HG03342 (cell line): ENCODE measurements around the gene DAAM2.

ENCODE experiments used
- ATAC-seq: cut with Tn5 transposase; IDR thresholded peaks from one replicate; pipeline ENCODE4 v1.9.1; 2021; ENCODE audit warnings: mild to moderate bottlenecking, moderate library complexity; ENCODE audit not compliant: unreplicated experiment

DAAM2 gene

DNA sequence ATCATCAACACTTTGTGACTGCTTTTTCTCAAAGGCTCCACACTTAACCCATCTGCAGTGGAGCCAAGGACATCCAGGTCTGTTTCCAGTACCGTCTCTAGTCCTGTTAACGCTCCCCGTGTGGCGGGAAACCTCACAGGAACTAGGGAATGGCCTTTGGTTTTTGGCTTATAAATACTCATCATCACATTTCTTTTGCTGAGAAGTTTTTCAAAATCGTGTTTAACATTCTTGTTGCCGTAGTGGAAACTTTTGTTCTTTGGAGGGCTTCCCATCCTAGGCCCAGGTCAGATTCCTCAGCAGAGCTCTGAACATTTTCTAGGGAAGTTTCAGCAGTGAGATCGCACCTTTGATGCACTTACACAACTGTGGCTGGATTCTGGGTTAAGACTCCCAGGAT lies 24.6 kb downstream of the DAAM2 start:
- ATAC-seq: no peak

DNA sequence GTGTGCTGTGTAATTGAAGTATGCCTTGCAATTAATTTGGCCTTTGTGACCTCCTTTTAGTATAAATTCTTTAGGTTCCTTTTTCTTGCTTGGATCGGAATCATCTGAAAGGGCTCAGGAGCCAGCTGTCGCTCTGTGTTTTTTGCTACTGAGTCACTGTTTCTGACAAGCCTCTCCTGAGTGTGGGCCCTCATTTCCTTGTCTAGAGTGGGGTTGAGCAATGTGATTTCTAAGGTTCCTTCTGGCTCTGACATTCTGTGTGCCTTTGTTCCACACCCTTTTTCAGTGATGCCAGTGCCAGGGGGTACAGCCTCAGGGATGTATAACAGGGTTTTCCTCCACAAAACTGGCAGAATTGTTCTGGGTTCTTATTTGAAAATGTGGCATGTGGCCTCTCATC lies 26.5 kb downstream of the DAAM2 start:
- ATAC-seq: no peak

DNA sequence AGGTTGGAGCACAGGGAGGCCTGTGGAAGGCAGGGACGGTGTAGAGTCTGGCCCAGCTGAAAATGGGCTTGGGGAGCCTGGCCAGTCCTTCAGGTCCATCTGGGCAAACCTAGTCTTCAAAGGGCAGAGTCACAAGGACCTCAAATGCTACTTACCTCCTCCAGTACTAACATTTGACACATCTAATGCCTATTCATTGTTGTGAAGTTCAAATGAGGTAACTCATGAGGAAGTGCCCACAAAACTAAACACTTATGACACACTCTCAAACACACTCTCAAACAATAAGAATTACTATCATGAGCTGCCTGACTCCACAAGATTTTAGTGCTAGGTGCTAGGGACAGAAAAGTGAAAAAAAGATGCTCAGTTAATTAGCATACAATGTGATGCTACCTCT lies 27.1 kb downstream of the DAAM2 start:
- no peak for ATAC-seq

- no peak for ATAC-seq
Observed at GRCh38 chr6:39819676-39820075, 27.5 kb downstream of the DAAM2 start.

DNA sequence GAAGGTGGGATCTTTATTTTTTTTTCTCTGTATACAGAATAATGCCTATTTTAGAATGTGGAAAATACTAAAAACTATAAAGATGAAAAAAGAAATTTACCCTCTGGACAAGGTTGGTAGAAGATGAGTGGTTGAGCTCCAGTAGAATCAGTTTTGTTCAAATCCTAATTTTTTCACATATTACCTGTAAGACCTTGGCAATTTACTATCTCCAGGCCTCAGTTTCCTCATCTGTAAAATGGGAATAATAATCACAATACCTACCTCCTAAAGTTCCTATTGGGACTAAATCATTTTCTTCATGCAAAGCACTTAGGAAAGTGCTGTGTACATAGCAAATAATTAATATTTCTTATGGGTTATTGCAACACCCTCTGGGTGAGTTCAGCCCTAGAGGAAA lies 28.4 kb downstream of the DAAM2 start:
- no peak for ATAC-seq

GRCh38 chr6:39821046-39821740 lies 29.0 kb downstream of the DAAM2 start:
- no peak for ATAC-seq

GRCh38 chr6:39821742-39822532 lies 29.8 kb downstream of the DAAM2 start:
- no peak for ATAC-seq

GRCh38 chr6:39822846-39823815 lies 31.0 kb downstream of the DAAM2 start:
- ATAC-seq: no peak

DNA sequence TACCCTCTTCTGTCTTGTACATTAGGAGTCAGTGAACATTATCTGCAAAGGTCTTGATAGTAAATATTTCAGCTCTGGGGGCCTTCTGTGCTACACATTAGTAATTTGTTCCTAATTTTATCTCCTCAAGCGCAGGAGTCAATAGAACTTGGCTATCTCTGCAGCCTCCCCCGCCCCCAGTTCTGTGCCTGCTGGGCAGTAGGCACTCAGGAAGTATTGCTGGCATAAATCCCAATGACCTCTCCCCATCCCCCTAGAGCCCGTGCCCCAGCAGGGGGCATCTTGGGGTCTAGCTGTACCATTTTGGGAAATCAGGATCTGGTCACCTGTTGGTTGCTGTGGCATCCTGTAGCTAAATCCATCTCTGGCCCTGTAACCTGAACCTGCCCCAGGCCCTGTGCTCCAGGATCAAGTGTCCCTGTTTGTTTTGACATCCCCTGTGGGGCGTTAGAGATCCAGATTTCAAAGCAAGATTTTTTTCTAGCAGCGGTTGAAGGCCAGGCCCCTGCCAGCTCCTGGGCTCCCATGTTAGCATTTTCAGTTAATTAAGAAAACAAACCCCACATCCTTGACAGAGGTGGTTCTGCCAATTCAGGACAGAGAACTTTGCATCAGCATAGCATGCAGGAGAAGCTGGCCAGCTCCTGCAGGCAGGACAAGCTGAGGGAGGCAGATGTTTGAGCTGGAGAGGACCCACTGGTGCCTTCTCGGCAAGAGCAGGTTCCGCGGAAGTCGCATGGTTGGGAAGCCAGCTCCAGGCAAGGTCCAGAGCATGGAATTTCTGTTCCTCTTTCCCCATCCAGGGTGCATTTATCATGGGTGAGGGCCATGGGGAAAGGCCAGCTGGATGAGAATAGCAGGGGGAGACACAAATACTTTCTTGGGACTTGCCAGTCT lies 32.1 kb downstream of the DAAM2 start:
- ATAC-seq: no peak

- no peak for ATAC-seq
Observed at GRCh38 chr6:39829331-39829730, 37.2 kb downstream of the DAAM2 start.

GRCh38 chr6:39830444-39830843 lies 38.3 kb downstream of the DAAM2 start:
- ATAC-seq: no peak

DNA sequence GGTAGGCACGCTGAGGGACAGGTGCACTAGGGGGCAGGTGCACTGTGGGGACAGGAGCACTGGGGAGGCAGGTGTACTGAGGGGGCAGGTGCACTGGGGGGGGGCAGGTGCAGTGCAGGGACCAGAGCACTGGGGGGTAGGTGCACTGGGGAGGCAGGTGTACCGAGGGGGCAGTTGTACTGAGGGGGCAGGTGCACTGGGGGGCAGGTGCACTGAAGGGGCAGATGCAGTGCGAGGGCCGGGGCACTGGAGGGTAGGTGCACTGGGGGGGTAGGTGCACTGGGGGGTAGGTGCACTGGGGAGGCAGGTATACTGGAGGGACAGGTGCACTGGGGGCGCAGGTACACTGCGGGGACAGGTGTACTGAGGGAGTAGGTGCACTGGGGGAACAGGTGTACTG lies 39.5 kb downstream of the DAAM2 start:
- ATAC-seq: no peak

DNA sequence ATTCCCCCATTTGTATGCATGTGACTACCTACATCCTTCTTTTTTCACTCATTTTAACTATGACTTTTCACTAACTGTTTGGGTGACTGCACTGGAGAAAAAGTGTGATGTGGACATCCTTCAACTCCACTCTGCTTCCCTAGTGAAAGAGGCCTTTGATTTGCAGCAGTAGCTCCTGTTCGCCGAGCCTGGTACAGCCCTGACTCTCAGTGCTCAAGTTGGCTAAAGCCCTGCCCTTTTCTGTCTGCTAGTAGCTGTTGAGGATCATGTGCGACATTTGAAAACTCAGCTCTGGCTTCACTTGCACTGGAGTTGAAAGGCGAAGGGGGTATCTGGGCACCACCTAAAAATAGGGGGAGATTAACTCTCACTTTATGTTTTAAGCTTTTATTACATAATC lies 42.1 kb downstream of the DAAM2 start:
- no peak for ATAC-seq

- no peak for ATAC-seq
Observed at GRCh38 chr6:39834866-39835265, 42.7 kb downstream of the DAAM2 start.

DNA sequence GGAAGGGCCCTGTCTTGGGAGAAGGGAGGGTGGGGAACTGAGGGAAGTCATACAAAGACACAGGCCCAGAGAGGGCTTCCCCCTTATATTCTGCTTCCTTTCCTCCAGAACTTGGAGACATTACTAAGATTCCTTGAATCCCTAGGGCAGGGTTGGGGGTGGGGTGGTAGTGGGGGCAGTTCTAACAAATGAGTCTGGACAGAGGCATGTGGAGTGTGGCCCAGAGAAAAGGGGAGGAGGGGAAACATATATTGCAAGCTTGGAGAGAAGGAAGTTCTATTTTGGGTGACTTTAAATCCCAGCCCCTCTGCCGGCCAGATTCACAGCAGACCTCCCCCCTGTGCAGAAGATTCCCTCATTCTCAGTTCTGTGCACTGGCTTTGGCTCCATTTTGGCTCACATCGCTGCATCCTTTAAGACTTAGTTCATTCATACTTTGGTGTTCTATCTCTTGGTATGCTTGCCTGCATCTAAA lies 43.7 kb downstream of the DAAM2 start:
- ATAC-seq: no peak

DNA sequence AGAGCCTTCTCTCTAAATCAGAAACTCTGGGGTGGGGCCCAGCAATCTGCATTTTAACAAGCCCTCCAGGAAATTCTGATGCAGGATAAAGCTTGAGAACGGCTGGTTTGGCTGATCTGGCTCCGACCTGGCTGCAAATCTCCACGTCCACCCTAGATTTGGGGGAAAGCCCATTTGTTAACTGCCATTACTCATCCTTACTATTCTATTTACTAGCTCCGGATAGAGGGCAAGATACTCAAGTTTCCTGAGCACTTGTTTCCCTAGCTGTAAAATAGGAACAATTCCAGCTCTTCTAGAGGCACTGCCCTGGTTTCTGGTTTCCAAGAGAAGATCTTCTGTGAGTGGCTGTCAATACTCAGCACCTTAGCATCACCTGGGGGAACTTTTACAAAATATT lies 44.4 kb downstream of the DAAM2 start:
- no peak for ATAC-seq

- no peak for ATAC-seq
Observed at GRCh38 chr6:39839445-39839844, 47.3 kb downstream of the DAAM2 start.

DNA sequence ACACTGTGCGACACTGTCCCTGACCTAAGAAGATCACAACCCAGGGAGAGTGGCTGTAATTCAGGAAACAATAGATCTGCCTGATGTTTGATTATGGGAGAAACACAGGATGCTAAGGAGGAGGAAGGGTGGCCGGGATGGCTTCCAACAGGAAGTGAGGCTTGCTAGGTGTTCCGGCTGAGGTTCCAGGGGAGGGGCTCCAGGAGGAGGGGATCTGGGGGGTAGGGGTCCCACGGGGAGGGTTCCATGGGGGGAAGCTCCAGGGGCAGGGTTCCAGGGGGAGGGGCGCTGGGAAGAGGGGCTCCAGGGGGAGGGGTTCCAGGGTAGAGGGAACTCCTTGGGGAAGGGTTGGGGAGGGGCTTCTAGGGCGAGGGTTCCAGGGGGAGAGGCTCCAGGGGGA lies 48.6 kb downstream of the DAAM2 start:
- no peak for ATAC-seq

GRCh38 chr6:39841291-39841690 lies 49.1 kb downstream of the DAAM2 start:
- ATAC-seq: no peak

- ATAC-seq: no peak
Observed at GRCh38 chr6:39841923-39842322, 49.7 kb downstream of the DAAM2 start.
